Measurements from ENCODE around the gene DLG5. TPM values are rescaled to one million over a fixed set of nuclear protein-coding genes. Genes with fewer than 3 reads are reported as not detected.

The DLG5 gene
- total RNA-seq, 3 donors from 2014 or later = 1.0 to 1.5 (median 1.5) TPM

DNA sequence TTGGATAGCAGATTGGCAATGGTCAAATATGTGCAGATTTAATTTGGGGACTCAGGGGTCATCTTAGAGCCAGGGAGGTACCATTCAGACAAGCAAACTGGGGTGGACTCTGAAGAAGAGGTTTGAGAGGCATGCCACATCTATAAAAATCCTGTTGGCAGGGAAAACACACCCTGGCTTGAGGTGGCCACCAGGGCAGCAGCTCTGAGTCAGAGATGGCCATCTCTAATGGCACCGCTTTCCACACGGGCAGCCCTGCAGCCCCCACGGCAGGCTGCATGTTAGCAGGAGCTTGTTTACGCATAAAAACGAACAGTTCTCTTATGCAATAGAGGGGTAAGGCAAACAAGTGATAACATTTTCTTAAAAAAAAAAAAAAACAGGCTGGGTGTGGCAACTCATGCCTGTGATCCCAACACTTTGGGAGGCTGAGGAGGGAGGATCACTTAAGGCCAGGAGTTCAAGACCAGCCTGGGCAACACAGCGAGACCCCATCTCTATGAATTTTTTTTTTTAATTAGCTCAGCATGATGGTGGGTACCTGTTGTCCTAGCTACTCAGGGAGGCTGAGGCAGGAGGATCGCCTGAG lies 14.9 kb downstream of the DLG5 start:
- Mint-ChIP-seq H3K36me3 (ENCODE audit: insufficient read depth) (no peaks in the 10 kb centered on the region), H3K27me3 (ENCODE audit: low read depth) (peaks cover 5% of the 10 kb centered on the region), H3K4me1 (ENCODE audit: low read depth) (no peaks in the 10 kb centered on the region), H3K9me3 (no peaks in the 10 kb centered on the region), H3K4me3 (no peak overlapping the region)
- DNase-seq (no peak), ATAC-seq (no peak)

DNA sequence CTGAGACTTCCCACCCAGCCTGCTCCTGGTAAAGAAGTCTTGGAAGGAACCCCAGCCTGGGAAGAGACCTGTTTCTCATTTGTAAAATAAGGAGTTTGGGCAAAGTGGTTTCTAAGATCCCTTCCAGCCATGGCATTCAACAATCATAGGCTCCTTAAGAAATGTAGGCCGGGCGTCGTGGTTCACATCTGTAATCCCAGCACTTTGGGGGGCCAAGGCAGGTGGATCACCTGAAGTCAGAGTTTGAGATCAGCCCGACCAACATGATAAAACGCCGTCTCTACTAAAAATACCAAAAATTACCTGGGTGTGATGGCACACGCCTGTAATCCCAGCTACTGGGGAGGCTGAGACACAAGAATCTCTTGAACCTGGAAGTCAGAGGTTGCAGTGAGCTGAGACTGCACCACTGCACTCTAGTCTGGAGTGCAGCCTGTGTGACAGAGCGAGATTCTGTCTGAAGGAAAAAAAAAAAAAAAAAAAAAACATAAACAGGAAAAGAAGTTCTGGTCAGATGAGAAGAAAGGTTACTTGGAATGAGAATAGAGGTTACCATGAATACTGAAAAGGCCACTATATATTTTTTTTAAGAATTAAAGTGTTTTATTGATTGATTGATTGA lies 15.9 kb downstream of the DLG5 start:
- DNase-seq = no peak
- Mint-ChIP-seq H3K27me3 (ENCODE audit: low read depth) (peaks cover 5% of the 10 kb centered on the region), H3K4me1 (ENCODE audit: low read depth) (no peaks in the 10 kb centered on the region), H3K36me3 (ENCODE audit: insufficient read depth) (no peaks in the 10 kb centered on the region), H3K9me3 (no peaks in the 10 kb centered on the region), H3K4me3 (no peak overlapping the region)
- no peak for ATAC-seq

DNA sequence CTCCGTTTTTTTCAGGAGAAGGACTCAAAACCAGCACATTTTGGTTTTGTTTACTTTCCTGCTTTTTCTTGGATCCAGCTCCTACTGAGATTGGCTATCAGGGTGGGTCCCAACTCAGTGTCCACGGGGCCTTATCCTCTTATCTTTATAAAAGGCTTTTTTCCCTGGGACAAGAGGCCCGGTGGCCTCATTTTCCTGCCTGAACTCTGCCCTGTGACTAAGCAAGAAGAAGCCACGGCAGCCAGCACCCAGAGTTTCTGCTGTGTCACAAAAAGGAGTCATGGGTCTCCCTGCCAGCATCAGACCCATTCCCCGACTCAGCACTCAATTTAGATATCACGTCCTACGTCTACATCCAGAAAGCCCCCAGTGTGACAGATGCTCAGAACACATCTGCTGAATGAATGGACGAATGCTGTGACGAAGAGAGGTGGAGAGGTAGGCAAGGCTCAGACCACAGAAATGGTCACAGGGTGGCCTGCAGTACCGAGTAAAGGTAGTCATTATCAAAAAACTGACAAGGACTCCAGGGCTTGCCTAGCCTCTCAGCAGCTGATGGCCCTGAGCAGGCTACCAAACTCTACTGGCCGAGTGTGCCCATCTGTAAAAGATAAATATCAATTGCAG lies 16.7 kb downstream of the DLG5 start:
- no peaks in the 10 kb centered on the region for H3K4me1 Mint-ChIP-seq (ENCODE audit: low read depth)
- no peaks in the 10 kb centered on the region for H3K36me3 Mint-ChIP-seq (ENCODE audit: insufficient read depth)
- DNase-seq = no peak
- peaks cover 5% of the 10 kb centered on the region for H3K27me3 Mint-ChIP-seq (ENCODE audit: low read depth)
- no peak overlapping the region for H3K4me3 Mint-ChIP-seq
- no peaks in the 10 kb centered on the region for H3K9me3 Mint-ChIP-seq
- ATAC-seq = no peak

DNA sequence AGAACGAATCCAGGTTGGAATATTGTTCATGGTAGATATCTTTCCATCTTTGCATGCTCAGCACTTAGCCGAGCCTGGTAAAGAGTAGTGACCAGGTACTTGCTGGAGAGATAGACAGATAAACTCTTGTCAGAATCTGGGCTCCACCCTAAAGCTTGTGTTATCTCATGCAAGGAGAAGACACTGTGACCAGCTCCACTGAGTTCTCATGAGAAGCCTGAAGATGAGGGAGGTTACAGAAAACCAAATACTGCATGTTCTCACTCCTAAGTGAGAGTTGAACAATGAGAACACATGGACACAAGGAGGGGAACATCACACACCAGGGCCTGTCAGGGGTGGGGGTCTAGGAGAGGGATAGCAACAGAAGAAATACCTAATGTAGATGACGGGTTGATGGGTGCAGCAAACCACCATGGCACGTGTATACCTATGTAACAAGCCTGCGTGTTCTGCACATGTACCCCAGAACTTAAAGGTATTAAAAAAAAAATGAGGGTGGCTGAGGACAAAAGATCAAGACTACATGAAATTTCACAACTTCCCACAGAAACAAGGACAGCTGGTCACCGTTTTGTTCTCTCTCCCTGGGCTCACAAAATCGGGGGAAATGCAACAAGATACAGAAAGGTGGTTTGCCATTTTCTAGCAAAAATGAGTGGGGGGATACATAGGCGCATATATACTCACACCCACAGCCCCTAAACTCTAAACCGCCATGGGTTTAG lies 17.4 kb downstream of the DLG5 start:
- peaks cover 5% of the 10 kb centered on the region for H3K27me3 Mint-ChIP-seq (ENCODE audit: low read depth)

GRCh38 chr10:77907900-77908717 lies 18.4 kb downstream of the DLG5 start:
- DNase-seq (no peak), ATAC-seq (no peak)
- Mint-ChIP-seq H3K4me3 (no peak overlapping the region), H3K36me3 (ENCODE audit: insufficient read depth) (no peaks in the 10 kb centered on the region), H3K27me3 (ENCODE audit: low read depth) (peaks cover 5% of the 10 kb centered on the region), H3K4me1 (ENCODE audit: low read depth) (no peaks in the 10 kb centered on the region), H3K9me3 (no peaks in the 10 kb centered on the region)

More for the DNA sequence above, 17.4 kb downstream of the DLG5 start:
- ATAC-seq = no peak
- Mint-ChIP-seq H3K36me3 (ENCODE audit: insufficient read depth) (no peaks in the 10 kb centered on the region), H3K4me1 (ENCODE audit: low read depth) (no peaks in the 10 kb centered on the region), H3K9me3 (no peaks in the 10 kb centered on the region), H3K4me3 (no peak overlapping the region)
- DNase-seq = no peak

- no peaks in the 10 kb centered on the region for H3K36me3 Mint-ChIP-seq (ENCODE audit: insufficient read depth)
- DNase-seq = no peak
- H3K4me1 Mint-ChIP-seq (ENCODE audit: low read depth) = no peaks in the 10 kb centered on the region
- no peaks in the 10 kb centered on the region for H3K9me3 Mint-ChIP-seq
- ATAC-seq = no peak
- no peak overlapping the region for H3K4me3 Mint-ChIP-seq
- peaks cover 5% of the 10 kb centered on the region for H3K27me3 Mint-ChIP-seq (ENCODE audit: low read depth)
Observed at GRCh38 chr10:77907462-77907861, 19.1 kb downstream of the DLG5 start.

GRCh38 chr10:77906951-77907421 lies 19.6 kb downstream of the DLG5 start:
- Mint-ChIP-seq H3K4me1 (ENCODE audit: low read depth) (no peaks in the 10 kb centered on the region), H3K36me3 (ENCODE audit: insufficient read depth) (no peaks in the 10 kb centered on the region), H3K4me3 (no peak overlapping the region), H3K27me3 (ENCODE audit: low read depth) (peaks cover 5% of the 10 kb centered on the region), H3K9me3 (no peaks in the 10 kb centered on the region)
- DNase-seq (no peak), ATAC-seq (no peak)

GRCh38 chr10:77905781-77906180 lies 20.8 kb downstream of the DLG5 start:
- Mint-ChIP-seq H3K4me1 (ENCODE audit: low read depth) (no peaks in the 10 kb centered on the region), H3K36me3 (ENCODE audit: insufficient read depth) (no peaks in the 10 kb centered on the region), H3K4me3 (no peak overlapping the region), H3K9me3 (no peaks in the 10 kb centered on the region), H3K27me3 (ENCODE audit: low read depth) (peaks cover 5% of the 10 kb centered on the region)
- no peak for ATAC-seq
- DNase-seq = no peak

GRCh38 chr10:77905086-77905748 lies 21.3 kb downstream of the DLG5 start:
- no peaks in the 10 kb centered on the region for H3K4me1 Mint-ChIP-seq (ENCODE audit: low read depth)
- no peaks in the 10 kb centered on the region for H3K36me3 Mint-ChIP-seq (ENCODE audit: insufficient read depth)
- ATAC-seq (no peak), DNase-seq (no peak)
- peaks cover 5% of the 10 kb centered on the region for H3K27me3 Mint-ChIP-seq (ENCODE audit: low read depth)
- no peaks in the 10 kb centered on the region for H3K9me3 Mint-ChIP-seq
- no peak overlapping the region for H3K4me3 Mint-ChIP-seq

GRCh38 chr10:77904100-77904840 lies 22.3 kb downstream of the DLG5 start:
- Mint-ChIP-seq H3K27me3 (ENCODE audit: low read depth) (peaks cover 5% of the 10 kb centered on the region), H3K9me3 (no peaks in the 10 kb centered on the region), H3K4me1 (ENCODE audit: low read depth) (no peaks in the 10 kb centered on the region), H3K36me3 (ENCODE audit: insufficient read depth) (no peaks in the 10 kb centered on the region), H3K4me3 (no peak overlapping the region)
- DNase-seq = no peak
- ATAC-seq = no peak

DNA sequence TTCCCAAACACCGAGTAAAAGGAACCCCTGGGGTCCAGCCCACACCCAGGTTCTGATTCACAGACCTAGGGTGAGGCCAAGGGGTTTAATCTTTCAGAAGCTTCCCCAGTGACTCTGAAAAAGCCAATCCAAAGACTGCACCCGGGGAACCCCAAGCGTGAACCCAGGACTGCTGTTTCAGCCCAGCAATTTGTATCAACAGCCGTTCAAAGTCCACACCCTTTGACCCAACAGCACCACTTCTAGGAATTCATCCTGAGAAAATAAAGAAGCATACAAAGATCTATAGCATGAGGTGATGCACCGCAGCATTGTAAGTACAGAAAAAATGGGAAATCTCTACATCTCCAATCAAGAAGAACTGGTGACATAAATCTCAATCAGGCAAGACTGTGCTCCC lies 24.4 kb downstream of the DLG5 start:
- no peaks in the 10 kb centered on the region for H3K36me3 Mint-ChIP-seq (ENCODE audit: insufficient read depth)
- no peaks in the 10 kb centered on the region for H3K9me3 Mint-ChIP-seq
- no peak overlapping the region for H3K4me3 Mint-ChIP-seq
- no peaks in the 10 kb centered on the region for H3K4me1 Mint-ChIP-seq (ENCODE audit: low read depth)
- DNase-seq (no peak), ATAC-seq (no peak)
- no peaks in the 10 kb centered on the region for H3K27me3 Mint-ChIP-seq (ENCODE audit: low read depth)

DNA sequence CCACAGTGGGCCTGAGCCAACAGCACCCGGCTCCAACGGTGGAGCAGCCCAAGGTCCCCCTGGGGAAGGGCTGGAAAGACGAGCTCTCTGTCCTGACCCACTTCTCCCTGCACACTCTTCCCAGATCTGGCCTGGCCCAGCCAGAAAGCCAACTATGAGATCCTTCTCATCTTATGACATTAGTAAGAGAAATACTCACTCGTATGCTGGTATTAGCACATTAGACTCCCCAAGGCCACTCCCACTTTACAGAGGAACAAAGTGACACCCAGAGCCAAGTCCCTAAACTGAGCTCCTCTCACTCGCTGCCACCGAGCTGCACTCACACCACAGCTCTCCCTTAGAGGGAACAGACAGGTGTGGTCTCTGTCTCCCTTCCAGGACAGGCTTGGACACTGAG lies 24.8 kb downstream of the DLG5 start:
- Mint-ChIP-seq H3K4me1 (ENCODE audit: low read depth) (no peaks in the 10 kb centered on the region), H3K27me3 (ENCODE audit: low read depth) (no peaks in the 10 kb centered on the region), H3K9me3 (no peaks in the 10 kb centered on the region), H3K4me3 (no peak overlapping the region), H3K36me3 (ENCODE audit: insufficient read depth) (no peaks in the 10 kb centered on the region)
- ATAC-seq (no peak), DNase-seq (no peak)

DNA sequence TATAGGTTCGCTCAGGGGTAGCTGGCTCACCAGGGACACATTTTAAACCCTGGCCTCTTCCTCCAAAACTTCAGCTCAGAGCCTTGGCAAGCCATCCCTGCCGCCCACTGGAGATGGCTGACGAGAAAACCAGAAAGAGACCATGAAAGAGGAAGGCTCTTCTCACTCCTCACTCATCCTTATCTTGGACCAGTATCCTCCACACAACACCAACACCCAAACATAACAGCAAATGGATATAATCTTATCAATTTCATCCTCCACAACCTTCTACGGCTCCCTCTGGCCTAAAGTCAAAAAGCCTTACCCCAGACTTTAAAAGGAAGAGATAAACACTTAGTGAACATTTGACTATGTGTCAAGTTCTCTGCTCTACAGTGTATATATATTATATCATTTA lies 26.9 kb downstream of the DLG5 start:
- DNase-seq (no peak), ATAC-seq (no peak)
- H3K9me3 Mint-ChIP-seq = no peaks in the 10 kb centered on the region
- H3K4me1 Mint-ChIP-seq (ENCODE audit: low read depth) = no peaks in the 10 kb centered on the region
- H3K4me3 Mint-ChIP-seq = no peak overlapping the region
- H3K27me3 Mint-ChIP-seq (ENCODE audit: low read depth) = peaks cover 4% of the 10 kb centered on the region
- H3K36me3 Mint-ChIP-seq (ENCODE audit: insufficient read depth) = no peaks in the 10 kb centered on the region

Measured in activated T-cell treated with anti-CD3 and anti-CD28 coated beads, Interleukin-2, amount 50 U/mL, for 4 hours (primary cell).